Osteocyte (in vitro differentiated cells): ENCODE measurements around the gene RBAK. TPM values are rescaled to one million over a fixed set of nuclear protein-coding genes. Genes with fewer than 3 reads are reported as not detected.
"Not testable (repeated sequence)": the region's sequence is repeated elsewhere in the genome, so short reads cannot be mapped to it uniquely, and the experiment has no call there.

Experiments
- DNase-seq: peaks from one replicate; pipeline ENCODE4 v3.0.0; 2021; ENCODE audit warnings: mixed read lengths; ENCODE audit not compliant: unreplicated experiment; ENCODE audit errors: extremely low spot score
- H3K27ac Mint-ChIP-seq: one replicate; pipeline ENCODE4 v1.8.0; 2021; ENCODE audit warnings: mild to moderate bottlenecking, mixed read lengths; ENCODE audit not compliant: unreplicated experiment
- H3K27me3 Mint-ChIP-seq: one replicate; pipeline ENCODE4 v1.8.0; 2021; ENCODE audit warnings: mixed read lengths; ENCODE audit not compliant: unreplicated experiment
- H3K36me3 Mint-ChIP-seq: one replicate; pipeline ENCODE4 v1.8.0; 2021; ENCODE audit warnings: mixed read lengths; ENCODE audit not compliant: unreplicated experiment
- H3K4me1 Mint-ChIP-seq: one replicate; pipeline ENCODE4 v1.8.0; 2021; ENCODE audit warnings: mixed read lengths; ENCODE audit not compliant: unreplicated experiment
- H3K4me3 Mint-ChIP-seq: one replicate; pipeline ENCODE4 v1.8.0; 2021; ENCODE audit warnings: mild to moderate bottlenecking, moderate library complexity, mixed read lengths; ENCODE audit not compliant: unreplicated experiment
- H3K9me3 Mint-ChIP-seq: one replicate; pipeline ENCODE4 v1.8.0; 2021; ENCODE audit warnings: mixed read lengths; ENCODE audit not compliant: unreplicated experiment
- total RNA-seq: library from RNA; stranded (reverse); gene quantifications from 2 replicates; pipeline ENCODE4 v1.2.1, GENCODE V29; 2021
- TF ChIP-seq, protein P1 (sequence below): fragments of 200-600 bp; sonication (generic); IDR thresholded peaks from 2 replicates; pipeline ENCODE4 v1.5.0; 2021; ENCODE audit warnings: antibody characterized with exemption, mild to moderate bottlenecking, moderate library complexity

The RBAK gene
- total RNA-seq, 1 donor from 2014 or later = 13.0 TPM

DNA sequence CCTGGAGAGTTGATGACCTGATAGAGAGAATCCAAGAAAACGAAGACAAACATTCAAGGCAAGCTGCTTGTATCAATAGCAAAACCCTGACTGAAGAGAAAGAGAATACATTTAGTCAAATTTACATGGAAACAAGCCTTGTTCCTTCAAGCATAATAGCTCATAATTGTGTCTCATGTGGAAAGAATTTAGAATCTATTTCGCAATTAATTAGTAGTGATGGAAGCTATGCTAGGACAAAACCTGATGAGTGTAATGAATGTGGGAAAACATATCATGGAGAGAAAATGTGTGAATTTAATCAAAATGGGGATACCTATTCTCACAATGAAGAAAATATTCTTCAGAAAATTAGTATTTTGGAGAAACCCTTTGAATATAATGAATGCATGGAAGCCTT, 18.0 kb downstream of the RBAK start:
- H3K36me3 Mint-ChIP-seq = peaks cover 95% of the 10 kb centered on the region
- no peak overlapping the region for H3K4me3 Mint-ChIP-seq
- H3K27ac Mint-ChIP-seq = no peak overlapping the region
- no peak for DNase-seq
- no peaks in the 10 kb centered on the region for H3K4me1 Mint-ChIP-seq
- peaks cover 71% of the 10 kb centered on the region for H3K9me3 Mint-ChIP-seq
- H3K27me3 Mint-ChIP-seq = no peaks in the 10 kb centered on the region
- TF ChIP-seq, protein P1, sequence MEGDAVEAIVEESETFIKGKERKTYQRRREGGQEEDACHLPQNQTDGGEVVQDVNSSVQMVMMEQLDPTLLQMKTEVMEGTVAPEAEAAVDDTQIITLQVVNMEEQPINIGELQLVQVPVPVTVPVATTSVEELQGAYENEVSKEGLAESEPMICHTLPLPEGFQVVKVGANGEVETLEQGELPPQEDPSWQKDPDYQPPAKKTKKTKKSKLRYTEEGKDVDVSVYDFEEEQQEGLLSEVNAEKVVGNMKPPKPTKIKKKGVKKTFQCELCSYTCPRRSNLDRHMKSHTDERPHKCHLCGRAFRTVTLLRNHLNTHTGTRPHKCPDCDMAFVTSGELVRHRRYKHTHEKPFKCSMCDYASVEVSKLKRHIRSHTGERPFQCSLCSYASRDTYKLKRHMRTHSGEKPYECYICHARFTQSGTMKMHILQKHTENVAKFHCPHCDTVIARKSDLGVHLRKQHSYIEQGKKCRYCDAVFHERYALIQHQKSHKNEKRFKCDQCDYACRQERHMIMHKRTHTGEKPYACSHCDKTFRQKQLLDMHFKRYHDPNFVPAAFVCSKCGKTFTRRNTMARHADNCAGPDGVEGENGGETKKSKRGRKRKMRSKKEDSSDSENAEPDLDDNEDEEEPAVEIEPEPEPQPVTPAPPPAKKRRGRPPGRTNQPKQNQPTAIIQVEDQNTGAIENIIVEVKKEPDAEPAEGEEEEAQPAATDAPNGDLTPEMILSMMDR = no peak

DNA sequence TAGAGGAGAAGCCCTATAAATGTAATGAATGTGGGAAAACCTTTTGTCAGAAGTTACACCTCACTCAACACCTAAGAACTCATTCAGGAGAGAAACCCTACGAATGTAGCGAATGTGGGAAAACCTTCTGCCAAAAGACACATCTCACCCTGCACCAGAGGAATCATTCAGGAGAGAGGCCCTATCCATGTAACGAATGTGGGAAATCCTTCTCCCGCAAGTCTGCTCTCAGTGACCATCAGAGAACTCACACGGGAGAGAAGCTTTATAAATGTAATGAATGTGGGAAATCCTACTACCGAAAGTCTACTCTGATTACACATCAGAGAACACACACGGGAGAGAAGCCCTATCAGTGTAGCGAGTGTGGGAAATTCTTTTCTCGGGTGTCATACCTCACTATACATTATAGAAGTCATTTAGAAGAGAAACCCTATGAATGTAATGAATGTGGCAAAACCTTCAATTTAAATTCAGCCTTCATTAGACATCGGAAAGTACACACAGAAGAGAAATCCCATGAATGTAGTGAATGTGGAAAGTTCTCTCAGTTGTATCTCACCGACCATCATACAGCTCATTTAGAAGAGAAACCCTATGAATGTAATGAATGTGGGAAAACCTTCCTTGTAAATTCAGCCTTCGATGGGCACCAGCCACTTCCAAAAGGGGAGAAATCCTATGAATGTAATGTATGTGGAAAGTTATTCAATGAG, 18.9 kb downstream of the RBAK start:
- Mint-ChIP-seq H3K27ac (no peak overlapping the region), H3K4me1 (no peaks in the 10 kb centered on the region), H3K27me3 (no peaks in the 10 kb centered on the region), H3K36me3 (peaks cover 93% of the 10 kb centered on the region), H3K4me3 (no peak overlapping the region), H3K9me3 (peaks cover 73% of the 10 kb centered on the region)
- DNase-seq = no peak
- TF ChIP-seq, protein P1 = no peak

DNA sequence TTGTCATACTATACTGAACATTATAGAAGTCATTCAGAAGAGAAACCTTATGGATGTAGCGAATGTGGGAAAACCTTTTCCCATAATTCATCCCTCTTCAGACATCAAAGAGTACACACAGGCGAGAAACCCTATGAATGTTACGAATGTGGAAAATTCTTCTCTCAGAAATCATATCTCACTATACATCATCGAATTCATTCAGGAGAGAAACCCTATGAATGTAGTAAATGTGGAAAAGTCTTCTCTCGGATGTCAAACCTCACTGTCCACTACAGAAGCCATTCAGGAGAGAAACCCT, 19.4 kb downstream of the RBAK start:
- peaks cover 92% of the 10 kb centered on the region for H3K36me3 Mint-ChIP-seq
- no peak for DNase-seq
- no peak overlapping the region for H3K27ac Mint-ChIP-seq
- no peaks in the 10 kb centered on the region for H3K4me1 Mint-ChIP-seq
- no peaks in the 10 kb centered on the region for H3K27me3 Mint-ChIP-seq
- TF ChIP-seq, protein P1 = no peak
- no peak overlapping the region for H3K4me3 Mint-ChIP-seq
- H3K9me3 Mint-ChIP-seq = peaks cover 68% of the 10 kb centered on the region

DNA sequence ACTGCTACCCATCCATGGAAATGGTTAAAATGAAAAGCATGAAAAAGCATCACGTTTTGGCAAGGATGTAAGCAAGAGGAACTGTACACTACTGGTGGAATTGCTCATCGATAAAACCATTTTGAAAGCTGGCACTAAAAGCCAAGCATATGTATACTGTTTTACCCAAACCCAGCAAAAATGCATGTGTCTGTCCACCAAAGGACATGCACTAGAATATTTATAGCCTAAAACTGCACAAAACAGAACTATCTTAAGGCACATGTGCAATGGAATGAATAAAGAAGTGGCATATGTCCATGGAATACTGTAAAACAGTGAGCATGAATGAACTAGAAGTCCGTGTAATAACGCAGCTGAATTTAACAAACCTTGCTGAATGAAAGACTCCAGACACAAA, 22.9 kb downstream of the RBAK start:
- Mint-ChIP-seq H3K9me3 (peaks cover 52% of the 10 kb centered on the region), H3K4me1 (no peaks in the 10 kb centered on the region), H3K27ac (no peak overlapping the region), H3K27me3 (no peaks in the 10 kb centered on the region), H3K36me3 (peaks cover 59% of the 10 kb centered on the region), H3K4me3 (no peak overlapping the region)
- DNase-seq = no peak
- TF ChIP-seq, protein P1 = no peak

DNA sequence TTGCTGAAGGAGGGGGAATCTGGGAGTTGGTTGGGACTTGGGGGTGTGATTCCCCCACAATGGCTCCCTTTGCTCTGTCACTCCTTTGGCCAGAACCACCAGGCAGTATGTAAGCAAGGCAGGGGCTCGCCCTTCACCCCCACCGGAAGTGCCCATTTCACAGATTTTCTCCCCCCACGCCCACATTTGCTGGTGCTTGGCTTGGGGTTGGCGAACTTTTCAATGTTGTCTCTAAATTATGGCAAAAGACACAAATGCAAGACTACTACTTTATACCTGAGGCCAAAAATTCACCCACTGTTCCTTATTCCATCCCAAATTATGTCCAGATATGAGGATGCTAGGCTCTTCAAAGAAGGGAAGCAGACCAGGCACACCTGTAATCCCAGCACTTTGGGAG, 24.5 kb downstream of the RBAK start:
- peaks cover 42% of the 10 kb centered on the region for H3K9me3 Mint-ChIP-seq

DNA sequence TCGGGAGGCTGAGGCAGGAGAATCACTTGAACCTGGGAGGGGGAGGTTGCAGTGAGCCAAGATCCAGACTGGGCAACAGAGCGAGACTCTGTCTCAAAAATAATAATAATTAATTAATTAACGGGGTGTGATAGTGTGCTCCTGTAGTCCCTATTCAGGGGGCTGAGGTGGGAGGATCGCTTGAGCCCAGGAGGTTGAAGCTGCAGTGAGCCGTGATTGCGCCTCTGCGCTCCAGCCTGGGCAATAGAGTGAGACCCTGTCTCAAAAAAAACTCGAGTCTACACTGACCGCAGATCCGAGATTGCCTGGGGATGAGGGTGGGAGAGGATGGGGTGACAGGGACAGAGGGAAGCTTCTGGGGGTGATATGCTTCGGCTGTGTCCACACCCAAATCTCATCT, 29.5 kb downstream of the RBAK start:
- not testable (repeated sequence) for H3K9me3 Mint-ChIP-seq, H3K36me3 Mint-ChIP-seq, DNase-seq, H3K4me1 Mint-ChIP-seq, H3K27ac Mint-ChIP-seq, H3K4me3 Mint-ChIP-seq, H3K27me3 Mint-ChIP-seq

More for the DNA sequence above, 24.5 kb downstream of the RBAK start:
- no peak for DNase-seq
- Mint-ChIP-seq H3K27ac (no peak overlapping the region), H3K4me1 (no peaks in the 10 kb centered on the region), H3K36me3 (peaks cover 43% of the 10 kb centered on the region), H3K4me3 (no peak overlapping the region), H3K27me3 (peaks cover 2% of the 10 kb centered on the region)
- TF ChIP-seq, protein P1 = no peak
